Lower leg skin (tissue), 4 donors: ENCODE measurements around the gene PEX5L. TPM values are rescaled to one million over a fixed set of nuclear protein-coding genes. Genes with fewer than 3 reads are reported as not detected.
"Not testable (repeated sequence)": the region's sequence is repeated elsewhere in the genome, so short reads cannot be mapped to it uniquely, and the experiment has no call there.

Source experiments
- DNase-seq, 2 donors: peaks; one replicate each; pipeline ENCODE4 v3.0.0-alpha.2; 2019; ENCODE audit warnings: low spot score in 2 of 2
- H3K4me3 ChIP-seq: fragments of 200-600 bp; sonication (generic); 2 replicates; pipeline ENCODE4 v1.5.1; 2017; ENCODE audit warnings: mild to moderate bottlenecking, low read depth; ENCODE audit not compliant: poor library complexity, severe bottlenecking
- POLR2A ChIP-seq, 2 donors: fragments of 450-650 bp; IDR thresholded peaks; one replicate each; pipeline ENCODE4 v1.6.1; 2016 to 2017; ENCODE audit warnings: antibody characterized with exemption in 2 of 2, mild to moderate bottlenecking in 1 of 2, moderate library complexity in 1 of 2
- WGBS, 2 donors: methylation state at CpG; one replicate each; pipeline ENCODE4 v1.1.5; 2018; 5-methylcytosine and 5-hydroxymethylcytosine counted together
- intact Hi-C: fragments of 100-400 bp; cut with DNase I; formaldehyde crosslinking; loops from one replicate; pipeline ENCODE4 v1.15.0; 2023; ENCODE audit warnings: low total_unique reads
- total RNA-seq, 4 donors: library from RNA; depleted of rRNA; stranded (reverse); fragments of >200 nt; gene quantifications; one replicate each; pipeline ENCODE4 v1.1.0, GENCODE V29; 2016
- TF ChIP-seq, protein P1 (sequence below), 3 donors: fragments of 450-650 bp; IDR thresholded peaks; one replicate each; pipeline ENCODE4 v1.5.1; 2016; ENCODE audit warnings: antibody characterized with exemption in 3 of 3, mild to moderate bottlenecking in 3 of 3, moderate library complexity in 2 of 3

PEX5L gene
- total RNA-seq, 4 donors from 2014 or later, result not detected

DNA sequence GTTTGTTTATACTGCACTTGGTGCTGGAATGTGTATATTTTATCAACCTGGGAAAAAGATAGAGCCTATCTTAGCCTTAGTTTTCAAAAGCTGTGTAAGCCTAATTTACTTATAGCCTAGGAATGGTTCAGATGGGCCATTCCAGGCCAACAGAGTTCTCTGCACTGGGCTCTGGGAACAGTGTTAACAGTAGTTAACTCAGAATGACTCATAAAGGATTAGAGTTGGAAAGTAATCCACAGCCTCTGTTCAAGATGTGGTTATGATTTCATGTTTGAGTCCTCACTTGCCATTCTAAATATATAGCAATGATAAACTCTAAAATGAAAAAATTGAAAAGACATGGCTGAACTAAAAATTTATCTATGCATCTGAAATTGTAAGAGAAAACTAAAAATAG is 22.6 kb upstream of the PEX5L start:
- intact Hi-C loops, result no loop called here
- no peak for TF ChIP-seq POLR2A (IDR thresholded peaks at IDR 0.05)
- TF ChIP-seq, protein P1, sequence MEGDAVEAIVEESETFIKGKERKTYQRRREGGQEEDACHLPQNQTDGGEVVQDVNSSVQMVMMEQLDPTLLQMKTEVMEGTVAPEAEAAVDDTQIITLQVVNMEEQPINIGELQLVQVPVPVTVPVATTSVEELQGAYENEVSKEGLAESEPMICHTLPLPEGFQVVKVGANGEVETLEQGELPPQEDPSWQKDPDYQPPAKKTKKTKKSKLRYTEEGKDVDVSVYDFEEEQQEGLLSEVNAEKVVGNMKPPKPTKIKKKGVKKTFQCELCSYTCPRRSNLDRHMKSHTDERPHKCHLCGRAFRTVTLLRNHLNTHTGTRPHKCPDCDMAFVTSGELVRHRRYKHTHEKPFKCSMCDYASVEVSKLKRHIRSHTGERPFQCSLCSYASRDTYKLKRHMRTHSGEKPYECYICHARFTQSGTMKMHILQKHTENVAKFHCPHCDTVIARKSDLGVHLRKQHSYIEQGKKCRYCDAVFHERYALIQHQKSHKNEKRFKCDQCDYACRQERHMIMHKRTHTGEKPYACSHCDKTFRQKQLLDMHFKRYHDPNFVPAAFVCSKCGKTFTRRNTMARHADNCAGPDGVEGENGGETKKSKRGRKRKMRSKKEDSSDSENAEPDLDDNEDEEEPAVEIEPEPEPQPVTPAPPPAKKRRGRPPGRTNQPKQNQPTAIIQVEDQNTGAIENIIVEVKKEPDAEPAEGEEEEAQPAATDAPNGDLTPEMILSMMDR (IDR thresholded peaks at IDR 0.05), result no peak
- no peak overlapping the region for H3K4me3 ChIP-seq
- DNase-seq, result no peak

DNA sequence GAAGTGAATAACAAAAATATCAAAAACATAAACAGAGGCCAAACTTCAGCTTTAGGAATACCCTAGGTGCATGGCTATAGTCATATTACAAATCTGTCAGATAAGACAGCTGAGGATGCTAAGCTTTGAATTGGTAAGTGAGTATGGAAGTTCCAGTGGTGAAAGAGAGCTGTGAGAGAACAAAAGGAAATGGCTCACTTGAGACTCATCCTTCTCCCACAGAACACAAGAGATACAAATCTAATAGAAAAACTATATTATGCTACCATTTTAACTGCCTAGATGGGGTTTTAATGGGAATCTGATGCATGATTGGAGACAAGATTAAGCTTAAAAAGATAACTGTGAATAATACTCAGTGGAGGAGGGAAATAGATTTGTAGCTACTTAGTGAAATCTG is 21.5 kb upstream of the PEX5L start:
- DNase-seq, result no peak
- intact Hi-C loops, result no loop called here
- TF ChIP-seq POLR2A (IDR thresholded peaks at IDR 0.05), result no peak
- TF ChIP-seq, protein P1 (IDR thresholded peaks at IDR 0.05), result no peak
- no peak overlapping the region for H3K4me3 ChIP-seq

DNA sequence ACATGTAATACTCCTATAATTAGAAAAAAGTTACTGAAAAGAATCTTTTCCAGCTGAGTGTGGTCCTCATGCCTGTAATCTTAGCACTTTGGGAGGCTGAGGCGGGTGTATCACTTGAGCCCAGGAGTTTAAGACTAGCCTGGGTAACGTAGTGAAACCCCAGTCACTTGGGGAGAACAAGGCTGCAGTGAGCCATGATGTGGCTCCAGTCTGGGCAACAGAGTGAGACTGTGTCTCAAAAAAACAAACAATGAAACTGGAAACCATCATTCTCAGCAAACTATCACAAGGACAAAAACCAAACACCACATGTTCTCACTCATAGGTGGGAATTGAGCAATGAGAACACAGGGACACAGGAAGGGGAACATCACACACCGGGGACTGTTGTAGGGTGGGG is 18.9 kb upstream of the PEX5L start:
- H3K4me3 ChIP-seq, intact Hi-C loops, DNase-seq: not testable (repeated sequence)
- WGBS, 2 donors, result 86 to 87% methylated on average over 3 of the region's 3 CpGs

DNA sequence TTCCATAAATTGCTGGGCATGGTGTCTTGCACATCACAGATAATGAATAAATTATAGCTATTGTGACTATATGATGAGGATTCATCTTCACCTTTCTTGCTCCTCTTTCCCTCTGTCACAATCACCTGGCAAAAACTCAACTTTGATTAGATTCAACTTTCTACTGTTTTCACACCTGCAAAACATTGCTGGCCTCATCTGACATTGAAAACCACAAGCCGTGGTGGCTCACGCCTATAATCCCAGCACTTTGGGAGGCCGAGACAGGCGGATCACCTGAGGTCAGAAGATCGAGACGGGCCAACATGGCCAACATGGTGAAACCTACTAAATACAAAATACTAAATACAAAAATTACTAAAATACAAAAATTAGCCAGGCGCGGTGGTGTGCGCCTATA is 12.7 kb upstream of the PEX5L start:
- no peak for TF ChIP-seq POLR2A (IDR thresholded peaks at IDR 0.05)
- TF ChIP-seq, protein P1 (IDR thresholded peaks at IDR 0.05), result no peak
- no peak overlapping the region for H3K4me3 ChIP-seq
- DNase-seq, result no peak
- 83 to 86% methylated on average over 9 of the region's 9 CpGs for WGBS, 2 donors
- intact Hi-C loops, result no loop called here

DNA sequence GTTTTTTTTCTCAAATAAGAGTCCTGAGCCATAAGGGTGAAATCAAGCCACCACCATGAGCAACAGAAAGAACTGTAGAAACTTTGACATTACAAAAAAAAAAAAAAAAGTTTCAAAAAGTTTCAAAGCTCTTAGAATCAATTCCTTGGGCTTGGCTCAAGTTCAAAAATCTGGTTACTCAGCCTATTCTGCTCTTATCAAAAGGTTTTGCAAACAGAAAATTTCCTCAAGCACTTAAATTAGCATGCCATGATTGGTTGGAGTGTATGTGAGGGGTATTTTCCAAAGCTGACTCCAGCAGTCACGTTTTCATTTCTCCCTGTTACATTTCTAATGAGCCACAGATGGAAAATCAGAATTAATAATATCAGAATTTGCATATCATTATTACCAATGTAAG is 12.1 kb upstream of the PEX5L start:
- no peak for DNase-seq
- intact Hi-C loops, result no loop called here
- no peak overlapping the region for H3K4me3 ChIP-seq
- TF ChIP-seq, protein P1 (IDR thresholded peaks at IDR 0.05), result no peak
- no peak for TF ChIP-seq POLR2A (IDR thresholded peaks at IDR 0.05)
- 6 to 9% methylated on average over 1 of the region's 1 CpG for WGBS, 2 donors

DNA sequence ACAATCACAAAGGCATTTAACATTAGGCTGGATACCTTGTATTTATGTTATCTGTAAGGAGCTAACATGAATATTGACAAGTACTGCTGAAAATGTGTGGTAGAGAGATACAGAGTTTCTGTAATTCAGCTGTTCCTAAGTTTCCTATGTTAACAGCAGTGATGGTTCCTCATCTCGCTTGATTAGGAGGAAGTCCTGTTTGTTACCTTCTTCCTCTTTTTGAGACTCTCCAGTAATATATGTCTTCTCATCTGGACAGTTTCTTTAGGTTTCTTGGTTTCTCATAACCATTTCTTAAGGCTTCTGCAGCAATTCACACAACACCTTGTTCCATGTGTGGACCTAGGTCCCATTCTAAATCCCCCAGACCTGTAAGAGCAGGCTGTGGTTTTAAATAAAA is 11.4 kb upstream of the PEX5L start:
- intact Hi-C loops, result no loop called here
- WGBS, 2 donors, result 58 to 79% methylated on average over 1 of the region's 1 CpG
- no peak overlapping the region for H3K4me3 ChIP-seq
- no peak for DNase-seq
- TF ChIP-seq POLR2A (IDR thresholded peaks at IDR 0.05), result no peak
- TF ChIP-seq, protein P1 (IDR thresholded peaks at IDR 0.05), result no peak
